8988T (cell line): ENCODE results near the gene ZDHHC17.

Experiments
- DNase-seq: peaks from one replicate; pipeline ENCODE4 v3.0.0; 2011

The ZDHHC17 gene

GRCh38 chr12:76820888-76821482 lies 57.1 kb downstream of the ZDHHC17 start:
- no peak for DNase-seq

GRCh38 chr12:76830436-76830835 lies 66.5 kb downstream of the ZDHHC17 start:
- DNase-seq = no peak

- DNase-seq = no peak
Measured at GRCh38 chr12:76836633-76837032, 72.7 kb downstream of the ZDHHC17 start.

- DNase-seq = no peak
Measured at GRCh38 chr12:76847260-76847659, 83.3 kb downstream of the ZDHHC17 start.

GRCh38 chr12:76848132-76848531 lies 84.2 kb downstream of the ZDHHC17 start:
- no peak for DNase-seq

- no peak for DNase-seq
Measured at GRCh38 chr12:76852106-76852505, 88.2 kb downstream of the ZDHHC17 start.

- no peak for DNase-seq
Measured at GRCh38 chr12:76855271-76855670, 91.4 kb downstream of the ZDHHC17 start.

GRCh38 chr12:76856018-76856644 lies 92.2 kb downstream of the ZDHHC17 start:
- no peak for DNase-seq

GRCh38 chr12:76859611-76860010 lies 95.7 kb downstream of the ZDHHC17 start:
- DNase-seq = no peak

GRCh38 chr12:76860256-76860655 lies 96.3 kb downstream of the ZDHHC17 start:
- DNase-seq = no peak

GRCh38 chr12:76863005-76863670 lies 99.2 kb downstream of the ZDHHC17 start:
- no peak for DNase-seq

- no peak for DNase-seq
Measured at GRCh38 chr12:76863837-76864236, 99.9 kb downstream of the ZDHHC17 start.

- DNase-seq = no peak
Measured at GRCh38 chr12:76864791-76865400, 101.0 kb downstream of the ZDHHC17 start.

- no peak for DNase-seq
Measured at GRCh38 chr12:76866151-76866567, 102.2 kb downstream of the ZDHHC17 start.

- no peak for DNase-seq
Measured at GRCh38 chr12:76866726-76867125, 102.8 kb downstream of the ZDHHC17 start.

- no peak for DNase-seq
Measured at GRCh38 chr12:76871082-76871481, 107.2 kb downstream of the ZDHHC17 start.

- no peak for DNase-seq
Measured at GRCh38 chr12:76871742-76872141, 107.8 kb downstream of the ZDHHC17 start.

GRCh38 chr12:76872415-76872814 lies 108.5 kb downstream of the ZDHHC17 start:
- no peak for DNase-seq

GRCh38 chr12:76874027-76874426 lies 110.1 kb downstream of the ZDHHC17 start:
- DNase-seq = no peak

GRCh38 chr12:76874491-76875190 lies 110.7 kb downstream of the ZDHHC17 start:
- no peak for DNase-seq

GRCh38 chr12:76876696-76877229 lies 112.8 kb downstream of the ZDHHC17 start:
- no peak for DNase-seq

- DNase-seq = peak; percentile 41
Measured at GRCh38 chr12:76878099-76878898, 114.4 kb downstream of the ZDHHC17 start.
